Measurements from ENCODE around the gene ANG.

ANG gene

GRCh38 chr14:20711685-20712084 lies 23.1 kb downstream of the ANG start:
- Histone ChIP-seq H3K36me3 (ENCODE audit: control insufficient read depth, insufficient read depth, low read length) (no peaks in the 10 kb centered on the region), H3K4me3 (replicated peaks; ENCODE audit: low read depth, low read length) (no peak overlapping the region), H3K27me3 (replicated peaks; ENCODE audit: control insufficient read depth, insufficient read depth, low read length) (no peaks in the 10 kb centered on the region)
- TF ChIP-seq CTCF (IDR thresholded peaks at IDR 0.05; ENCODE audit: insufficient read depth, low read length, poor library complexity, severe bottlenecking) = no peak
- DNase-seq (ENCODE audit: extremely low read depth, insufficient read length) = no peak

GRCh38 chr14:20712904-20713303 lies 24.3 kb downstream of the ANG start:
- DNase-seq (ENCODE audit: extremely low read depth, insufficient read length) = no peak
- TF ChIP-seq CTCF (IDR thresholded peaks at IDR 0.05; ENCODE audit: insufficient read depth, low read length, poor library complexity, severe bottlenecking) = no peak
- no peaks in the 10 kb centered on the region for H3K36me3 ChIP-seq (ENCODE audit: control insufficient read depth, insufficient read depth, low read length)
- H3K27me3 ChIP-seq (replicated peaks; ENCODE audit: control insufficient read depth, insufficient read depth, low read length) = no peaks in the 10 kb centered on the region
- H3K4me3 ChIP-seq (replicated peaks; ENCODE audit: low read depth, low read length) = no peak overlapping the region

- no peaks in the 10 kb centered on the region for H3K36me3 ChIP-seq (ENCODE audit: control insufficient read depth, insufficient read depth, low read length)
- no peak for TF ChIP-seq CTCF (IDR thresholded peaks at IDR 0.05; ENCODE audit: insufficient read depth, low read length, poor library complexity, severe bottlenecking)
- DNase-seq (ENCODE audit: extremely low read depth, insufficient read length) = no peak
- H3K27me3 ChIP-seq (replicated peaks; ENCODE audit: control insufficient read depth, insufficient read depth, low read length) = no peaks in the 10 kb centered on the region
- H3K4me3 ChIP-seq (replicated peaks; ENCODE audit: low read depth, low read length) = no peak overlapping the region
These were observed 26.2 kb downstream of the ANG start for GRCh38 chr14:20714593-20715250.

GRCh38 chr14:20719777-20720176 lies 31.2 kb downstream of the ANG start:
- H3K36me3 ChIP-seq (ENCODE audit: control insufficient read depth, insufficient read depth, low read length) = no peaks in the 10 kb centered on the region
- no peak for TF ChIP-seq CTCF (IDR thresholded peaks at IDR 0.05; ENCODE audit: insufficient read depth, low read length, poor library complexity, severe bottlenecking)
- no peaks in the 10 kb centered on the region for H3K27me3 ChIP-seq (replicated peaks; ENCODE audit: control insufficient read depth, insufficient read depth, low read length)
- DNase-seq (ENCODE audit: extremely low read depth, insufficient read length) = no peak
- no peak overlapping the region for H3K4me3 ChIP-seq (replicated peaks; ENCODE audit: low read depth, low read length)

- Histone ChIP-seq H3K27me3 (replicated peaks; ENCODE audit: control insufficient read depth, insufficient read depth, low read length) (peaks cover 1% of the 10 kb centered on the region; the same call in 1 of the 2 replicates), H3K4me3 (replicated peaks; ENCODE audit: low read depth, low read length) (no peak overlapping the region), H3K36me3 (ENCODE audit: control insufficient read depth, insufficient read depth, low read length) (no peaks in the 10 kb centered on the region)
- DNase-seq (ENCODE audit: extremely low read depth, insufficient read length) = no peak
- no peak for TF ChIP-seq CTCF (IDR thresholded peaks at IDR 0.05; ENCODE audit: insufficient read depth, low read length, poor library complexity, severe bottlenecking)
These were observed 32.2 kb downstream of the ANG start for GRCh38 chr14:20720741-20721140.

- TF ChIP-seq CTCF (IDR thresholded peaks at IDR 0.05; ENCODE audit: insufficient read depth, low read length, poor library complexity, severe bottlenecking) = no peak
- H3K4me3 ChIP-seq (replicated peaks; ENCODE audit: low read depth, low read length) = no peak overlapping the region
- no peaks in the 10 kb centered on the region for H3K36me3 ChIP-seq (ENCODE audit: control insufficient read depth, insufficient read depth, low read length)
- peaks cover 1% of the 10 kb centered on the region; the same call in 1 of the 2 replicates for H3K27me3 ChIP-seq (replicated peaks; ENCODE audit: control insufficient read depth, insufficient read depth, low read length)
- no peak for DNase-seq (ENCODE audit: extremely low read depth, insufficient read length)
These were observed 33.5 kb downstream of the ANG start for GRCh38 chr14:20722016-20722415.

Data from GM06990 (cell line).